ENCODE measurements around the gene TMCC2.
"Not testable (repeated sequence)": the region's sequence is repeated elsewhere in the genome, so short reads cannot be mapped to it uniquely, and the experiment has no call there.

TMCC2 gene

GRCh38 chr1:205227584-205228013, at the start of gene TMCC2:
Gene TMCC2, plus strand, starts transcription at chr1:205227946. Its CDS starts 619 bp downstream, at chr1:205228565.
- peak; percentile 84 for DNase-seq (ENCODE audit: low spot score)

GRCh38 chr1:205179842-205180241, 47.9 kb upstream of the TMCC2 start:
- DNase-seq (ENCODE audit: low spot score) = no peak

- not testable (repeated sequence) for DNase-seq (ENCODE audit: low spot score)
Observed at GRCh38 chr1:205180331-205180730, 47.4 kb upstream of the TMCC2 start.

GRCh38 chr1:205182930-205183329, 44.8 kb upstream of the TMCC2 start:
- DNase-seq (ENCODE audit: low spot score) = no peak

GRCh38 chr1:205183676-205184335, 43.9 kb upstream of the TMCC2 start:
- DNase-seq (ENCODE audit: low spot score) = no peak

- peak; percentile 62 for DNase-seq (ENCODE audit: low spot score)
Observed at GRCh38 chr1:205186191-205186590, 41.6 kb upstream of the TMCC2 start.

- DNase-seq (ENCODE audit: low spot score) = no peak
Observed at GRCh38 chr1:205187420-205187819, 40.3 kb upstream of the TMCC2 start.

GRCh38 chr1:205188098-205188497, 39.6 kb upstream of the TMCC2 start:
- no peak for DNase-seq (ENCODE audit: low spot score)

- DNase-seq (ENCODE audit: low spot score) = no peak
Observed at GRCh38 chr1:205188596-205188995, 39.1 kb upstream of the TMCC2 start.

- no peak for DNase-seq (ENCODE audit: low spot score)
Observed at GRCh38 chr1:205189131-205189530, 38.6 kb upstream of the TMCC2 start.

GRCh38 chr1:205190845-205191577, 36.7 kb upstream of the TMCC2 start:
- DNase-seq (ENCODE audit: low spot score) = no peak

GRCh38 chr1:205191622-205192021, 36.1 kb upstream of the TMCC2 start:
- DNase-seq (ENCODE audit: low spot score) = no peak

- no peak for DNase-seq (ENCODE audit: low spot score)
Observed at GRCh38 chr1:205192287-205192686, 35.5 kb upstream of the TMCC2 start.

GRCh38 chr1:205199090-205199930, 28.4 kb upstream of the TMCC2 start:
- peak; percentile 73 for DNase-seq (ENCODE audit: low spot score)

- no peak for DNase-seq (ENCODE audit: low spot score)
Observed at GRCh38 chr1:205199931-205200299, 27.8 kb upstream of the TMCC2 start.

- DNase-seq (ENCODE audit: low spot score) = no peak
Observed at GRCh38 chr1:205204552-205204951, 23.2 kb upstream of the TMCC2 start.

GRCh38 chr1:205205055-205205454, 22.7 kb upstream of the TMCC2 start:
- DNase-seq (ENCODE audit: low spot score) = no peak

GRCh38 chr1:205208811-205209210, 18.9 kb upstream of the TMCC2 start:
- DNase-seq (ENCODE audit: low spot score) = no peak

GRCh38 chr1:205210756-205211168, 17.0 kb upstream of the TMCC2 start:
- no peak for DNase-seq (ENCODE audit: low spot score)

GRCh38 chr1:205211169-205211838, 16.4 kb upstream of the TMCC2 start, which contains the start of gene DSTYK:
Gene DSTYK, minus strand, starts transcription at chr1:205211702. Its CDS starts 167 bp downstream, at chr1:205211535.
- DNase-seq (ENCODE audit: low spot score) = peak; percentile 94

- no peak for DNase-seq (ENCODE audit: low spot score)
Observed at GRCh38 chr1:205211839-205212536, 15.8 kb upstream of the TMCC2 start.
